ENCODE data around the gene TANC1. TPM values are rescaled to one million over a fixed set of nuclear protein-coding genes. Genes with fewer than 3 reads are reported as not detected.

Gene TANC1
- total RNA-seq, 4 donors from 2014 or later = 20.6 to 64.8 (median 31.5) TPM

DNA sequence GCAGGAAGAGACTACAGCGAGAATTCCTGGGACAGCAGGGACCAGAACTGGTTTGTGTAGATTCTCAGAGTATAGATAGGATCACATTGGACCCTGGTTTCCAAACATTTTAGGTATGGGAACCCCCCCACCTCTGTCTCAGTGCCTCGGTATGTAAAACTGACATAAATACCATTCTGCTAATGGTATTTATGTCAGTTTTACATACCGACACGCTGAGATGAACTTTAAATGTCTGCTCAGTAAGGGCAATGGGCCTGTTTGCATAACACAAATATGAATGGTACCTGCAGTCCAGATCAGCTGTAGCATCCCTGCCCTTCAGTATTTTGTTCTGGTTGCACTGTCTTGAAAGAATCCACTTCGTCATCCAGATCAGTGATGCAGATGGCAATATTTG is 244.9 kb downstream of the TANC1 start:
- TF ChIP-seq, protein P1, sequence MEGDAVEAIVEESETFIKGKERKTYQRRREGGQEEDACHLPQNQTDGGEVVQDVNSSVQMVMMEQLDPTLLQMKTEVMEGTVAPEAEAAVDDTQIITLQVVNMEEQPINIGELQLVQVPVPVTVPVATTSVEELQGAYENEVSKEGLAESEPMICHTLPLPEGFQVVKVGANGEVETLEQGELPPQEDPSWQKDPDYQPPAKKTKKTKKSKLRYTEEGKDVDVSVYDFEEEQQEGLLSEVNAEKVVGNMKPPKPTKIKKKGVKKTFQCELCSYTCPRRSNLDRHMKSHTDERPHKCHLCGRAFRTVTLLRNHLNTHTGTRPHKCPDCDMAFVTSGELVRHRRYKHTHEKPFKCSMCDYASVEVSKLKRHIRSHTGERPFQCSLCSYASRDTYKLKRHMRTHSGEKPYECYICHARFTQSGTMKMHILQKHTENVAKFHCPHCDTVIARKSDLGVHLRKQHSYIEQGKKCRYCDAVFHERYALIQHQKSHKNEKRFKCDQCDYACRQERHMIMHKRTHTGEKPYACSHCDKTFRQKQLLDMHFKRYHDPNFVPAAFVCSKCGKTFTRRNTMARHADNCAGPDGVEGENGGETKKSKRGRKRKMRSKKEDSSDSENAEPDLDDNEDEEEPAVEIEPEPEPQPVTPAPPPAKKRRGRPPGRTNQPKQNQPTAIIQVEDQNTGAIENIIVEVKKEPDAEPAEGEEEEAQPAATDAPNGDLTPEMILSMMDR (IDR thresholded peaks at IDR 0.05; ENCODE audit: low read depth) = no peak

DNA sequence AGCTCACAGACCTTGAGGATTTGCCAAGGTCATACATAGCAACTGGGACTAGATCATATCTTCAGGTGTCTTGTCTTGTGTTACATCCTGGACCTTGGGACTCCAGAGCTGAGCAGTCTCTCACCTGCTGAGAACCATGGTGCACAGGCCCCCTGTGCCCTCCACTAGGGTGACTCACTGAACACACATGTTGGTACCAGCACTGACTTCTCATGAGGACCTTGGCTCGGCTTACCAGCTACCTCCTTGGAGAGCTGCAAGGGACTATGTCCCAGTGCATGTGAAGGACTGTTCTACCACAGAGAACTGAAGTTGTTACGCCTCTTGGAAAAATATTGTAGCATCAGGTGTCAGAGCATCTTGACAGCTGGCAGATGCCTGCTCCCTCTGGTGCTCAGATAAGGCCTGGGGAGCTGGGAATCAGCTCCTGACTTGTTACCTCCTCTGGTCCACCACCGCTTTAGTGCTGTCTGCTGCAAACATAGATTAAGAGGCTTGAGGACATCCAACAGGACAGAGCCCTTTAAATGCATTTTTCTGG is 246.0 kb downstream of the TANC1 start:
- TF ChIP-seq, protein P1 (IDR thresholded peaks at IDR 0.05; ENCODE audit: low read depth) = no peak

DNA sequence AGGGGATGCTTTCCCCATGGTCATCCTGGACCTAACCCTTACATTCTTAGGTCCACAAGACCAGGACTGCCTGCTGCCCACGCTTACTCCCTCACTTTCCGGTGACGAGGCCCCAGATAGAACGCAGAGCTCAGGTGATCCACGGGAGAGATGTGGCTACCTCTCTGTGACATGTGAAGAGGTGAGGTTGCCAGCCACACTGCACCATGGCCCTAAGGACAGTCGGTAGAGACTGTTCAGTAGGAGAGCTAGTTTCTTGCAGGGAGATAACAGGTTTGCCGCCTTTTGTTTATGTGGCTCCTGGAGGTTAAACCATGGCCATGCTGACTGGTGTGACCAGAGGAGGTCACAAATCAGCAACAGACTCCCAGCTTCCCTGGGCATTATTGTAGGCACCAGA is 246.7 kb downstream of the TANC1 start:
- TF ChIP-seq, protein P1 (IDR thresholded peaks at IDR 0.05; ENCODE audit: low read depth) = no peak

DNA sequence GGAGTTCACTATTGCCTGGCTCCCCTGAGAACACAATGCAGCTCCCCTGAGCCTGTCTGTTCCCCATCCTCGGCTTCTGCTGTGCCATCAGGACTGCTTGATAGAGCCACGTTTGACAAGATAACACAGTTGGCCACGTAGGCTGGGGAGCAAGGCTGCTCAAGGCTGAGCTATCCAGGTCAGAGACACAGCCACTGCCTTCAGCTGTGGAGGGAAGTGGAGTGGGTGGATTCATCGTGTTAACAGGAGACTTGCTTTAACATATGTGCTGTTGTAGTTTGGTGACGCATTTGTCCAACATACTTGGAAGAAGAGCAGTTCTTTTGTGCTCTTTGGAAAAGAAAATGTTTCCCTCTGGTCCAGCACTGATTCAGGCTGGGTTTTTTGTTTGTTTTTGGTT is 249.2 kb downstream of the TANC1 start:
- TF ChIP-seq, protein P1 (IDR thresholded peaks at IDR 0.05; ENCODE audit: low read depth) = no peak

DNA sequence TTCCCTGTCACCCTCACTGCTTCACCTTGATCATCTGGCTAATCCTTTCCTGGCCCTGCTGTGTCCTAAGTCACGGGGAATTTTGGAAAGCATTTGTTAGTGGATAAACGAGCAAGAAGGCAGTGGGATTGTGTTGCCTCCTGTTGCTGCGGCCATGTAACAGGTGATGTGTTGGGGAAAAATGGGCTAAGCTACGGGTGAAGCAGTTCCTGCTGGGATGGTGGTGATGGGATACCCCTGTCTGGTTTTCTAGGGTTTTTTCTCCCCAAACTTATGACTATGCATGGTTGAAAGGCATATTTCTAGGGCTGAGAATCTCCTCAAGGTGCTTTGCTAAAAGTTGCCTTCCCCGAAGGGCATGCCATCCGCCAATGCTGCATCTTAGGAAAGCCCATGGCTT is 249.9 kb downstream of the TANC1 start:
- TF ChIP-seq, protein P1 (IDR thresholded peaks at IDR 0.05; ENCODE audit: low read depth) = no peak

DNA sequence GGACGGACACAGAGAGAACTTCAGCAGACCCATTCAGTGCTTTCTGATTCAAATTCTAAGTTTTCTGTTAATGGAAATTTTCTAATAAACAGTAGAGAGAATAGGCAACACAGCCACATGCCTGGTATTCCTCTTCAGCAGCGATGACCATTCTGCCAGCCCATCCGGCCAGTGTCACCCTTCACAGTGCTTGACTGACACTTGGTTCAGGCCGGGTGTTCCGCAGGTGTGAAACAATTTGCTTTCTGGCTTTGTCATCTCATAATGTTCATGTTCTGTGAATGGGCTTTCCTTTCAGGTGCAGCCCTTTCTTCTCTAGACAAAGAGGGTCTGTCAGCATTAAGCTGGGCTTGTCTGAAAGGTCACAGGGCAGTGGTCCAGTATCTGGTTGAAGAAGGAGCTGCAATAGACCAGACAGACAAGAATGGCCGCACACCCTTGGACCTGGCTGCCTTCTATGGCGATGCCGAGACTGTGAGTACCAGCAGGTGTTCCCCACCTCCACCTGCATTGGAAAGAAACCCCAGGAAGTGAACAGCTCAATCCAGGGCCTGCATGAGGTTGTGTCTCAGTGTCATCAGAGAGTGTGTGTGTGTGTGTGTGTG is 251.1 kb downstream of the TANC1 start:
- TF ChIP-seq, protein P1 (IDR thresholded peaks at IDR 0.05; ENCODE audit: low read depth) = no peak

DNA sequence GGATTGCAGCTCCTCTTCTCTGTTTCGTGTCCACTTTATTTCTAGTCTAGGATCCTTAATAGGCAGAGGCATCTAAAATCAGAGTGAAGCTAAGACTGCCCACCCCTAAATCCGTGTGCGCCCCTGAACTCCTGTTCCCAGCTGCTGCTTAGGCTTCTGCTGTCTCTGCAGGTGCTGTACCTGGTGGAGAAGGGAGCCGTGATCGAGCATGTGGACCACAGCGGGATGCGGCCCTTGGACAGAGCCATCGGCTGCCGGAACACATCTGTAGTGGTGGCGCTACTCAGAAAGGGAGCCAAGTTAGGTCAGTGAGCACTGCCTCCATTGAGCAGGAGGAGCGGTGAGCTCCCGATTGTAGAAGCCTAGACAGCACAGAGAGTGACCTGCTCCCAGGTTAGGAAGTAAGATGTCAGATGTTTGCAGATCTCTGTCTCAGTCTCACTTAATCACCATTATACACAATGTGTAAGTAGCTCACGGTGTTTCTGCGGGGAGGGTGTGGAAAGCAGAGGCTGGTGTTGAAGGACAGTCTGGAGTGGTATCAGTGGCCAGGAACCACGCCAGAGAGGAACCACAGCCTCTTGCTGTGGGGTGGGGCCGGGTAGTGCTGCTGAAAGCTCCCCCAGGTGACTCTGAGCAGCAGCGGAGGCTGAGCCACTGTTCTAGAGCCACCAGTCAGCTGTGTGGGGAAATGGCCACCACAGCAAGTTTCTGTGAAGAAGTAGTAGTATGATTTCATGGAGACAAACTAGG is 255.8 kb downstream of the TANC1 start:
- TF ChIP-seq, protein P1 (IDR thresholded peaks at IDR 0.05; ENCODE audit: low read depth) = no peak

All from subcutaneous adipose tissue (tissue), 4 donors.